Suprapubic skin (tissue), 4 donors: Measurements from ENCODE around the gene SLITRK3.

Source experiments
- EP300 ChIP-seq: sonication (generic); formaldehyde crosslinking; IDR thresholded peaks from one replicate; pipeline ENCODE4 v1.6.1; 2017; ENCODE audit warnings: antibody characterized with exemption
- POLR2A ChIP-seq, 2 donors: fragments of 450-650 bp; IDR thresholded peaks; one replicate each; pipeline ENCODE4 v1.6.1; 2017; ENCODE audit warnings: antibody characterized with exemption in 2 of 2, mild to moderate bottlenecking in 2 of 2, moderate library complexity in 2 of 2
- POLR2AphosphoS5 ChIP-seq, 3 donors: sonication (generic); formaldehyde crosslinking; IDR thresholded peaks; one replicate each; pipeline ENCODE4 v1.6.1; 2017; ENCODE audit warnings: antibody characterized with exemption in 3 of 3
- TF ChIP-seq, protein P1 (sequence below), 2 donors: fragments of 200-600 bp in 1 of 2; fragments of 450-650 bp in 1 of 2; sonication (generic) in 1 of 2; IDR thresholded peaks; one replicate each; pipeline ENCODE4 v1.5.1; 2016 to 2019; ENCODE audit warnings: antibody characterized with exemption in 2 of 2, mild to moderate bottlenecking in 1 of 2, moderate library complexity in 1 of 2

DNA sequence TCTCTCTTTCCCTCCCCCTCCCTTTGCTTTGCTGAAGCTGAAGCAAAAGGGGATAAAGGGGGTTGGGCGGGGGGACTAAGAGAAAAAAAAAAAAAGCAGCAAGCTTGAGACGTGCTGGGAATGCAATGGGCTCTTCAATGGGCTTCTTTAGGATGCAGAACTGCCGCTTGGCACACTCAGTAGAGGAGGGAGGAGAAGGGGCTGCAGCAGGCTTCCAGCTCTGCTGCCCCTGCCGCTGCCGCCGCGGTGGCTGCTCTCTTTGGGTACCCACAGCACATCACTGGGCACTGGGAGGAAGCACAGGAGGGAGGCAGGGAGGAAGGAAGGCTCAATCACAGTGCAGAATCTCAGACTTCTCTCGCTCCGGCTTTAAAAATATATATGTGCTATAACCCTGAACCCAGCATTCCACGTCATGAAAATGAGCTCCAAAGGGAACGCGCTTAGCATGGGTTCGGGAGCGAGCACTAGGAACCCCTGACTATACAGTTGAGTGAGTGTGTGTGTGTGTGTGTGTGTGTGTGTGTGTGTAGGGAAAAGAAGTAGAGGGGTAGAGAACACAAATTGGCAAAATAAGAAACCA lies 3.5 kb downstream of the SLITRK3 start:
- TF ChIP-seq POLR2A (IDR thresholded peaks at IDR 0.05): no peak
- TF ChIP-seq, protein P1, sequence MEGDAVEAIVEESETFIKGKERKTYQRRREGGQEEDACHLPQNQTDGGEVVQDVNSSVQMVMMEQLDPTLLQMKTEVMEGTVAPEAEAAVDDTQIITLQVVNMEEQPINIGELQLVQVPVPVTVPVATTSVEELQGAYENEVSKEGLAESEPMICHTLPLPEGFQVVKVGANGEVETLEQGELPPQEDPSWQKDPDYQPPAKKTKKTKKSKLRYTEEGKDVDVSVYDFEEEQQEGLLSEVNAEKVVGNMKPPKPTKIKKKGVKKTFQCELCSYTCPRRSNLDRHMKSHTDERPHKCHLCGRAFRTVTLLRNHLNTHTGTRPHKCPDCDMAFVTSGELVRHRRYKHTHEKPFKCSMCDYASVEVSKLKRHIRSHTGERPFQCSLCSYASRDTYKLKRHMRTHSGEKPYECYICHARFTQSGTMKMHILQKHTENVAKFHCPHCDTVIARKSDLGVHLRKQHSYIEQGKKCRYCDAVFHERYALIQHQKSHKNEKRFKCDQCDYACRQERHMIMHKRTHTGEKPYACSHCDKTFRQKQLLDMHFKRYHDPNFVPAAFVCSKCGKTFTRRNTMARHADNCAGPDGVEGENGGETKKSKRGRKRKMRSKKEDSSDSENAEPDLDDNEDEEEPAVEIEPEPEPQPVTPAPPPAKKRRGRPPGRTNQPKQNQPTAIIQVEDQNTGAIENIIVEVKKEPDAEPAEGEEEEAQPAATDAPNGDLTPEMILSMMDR (IDR thresholded peaks at IDR 0.05): no peak
- TF ChIP-seq EP300: no peak
- no peak for TF ChIP-seq POLR2AphosphoS5 (IDR thresholded peaks at IDR 0.05)
